Measurements from ENCODE around the gene PACRG. TPM values are rescaled to one million over a fixed set of nuclear protein-coding genes. Genes with fewer than 3 reads are reported as not detected.

PACRG gene
- total RNA-seq, 1 donor from 2014 or later, result 10.5 TPM

- Histone ChIP-seq H3K27ac (replicated peaks) (no peak overlapping the region), H3K4me3 (no peak overlapping the region), H3K9me3 (replicated peaks) (no peaks in the 10 kb centered on the region), H3K4me1 (peaks cover 4% of the 10 kb centered on the region), H3K36me3 (no peaks in the 10 kb centered on the region), H3K27me3 (ENCODE audit: low read depth) (no peaks in the 10 kb centered on the region)
- no peak for DNase-seq
- intact Hi-C loops (cut with micrococcal nuclease), result no loop called here
- TF ChIP-seq, protein P1, sequence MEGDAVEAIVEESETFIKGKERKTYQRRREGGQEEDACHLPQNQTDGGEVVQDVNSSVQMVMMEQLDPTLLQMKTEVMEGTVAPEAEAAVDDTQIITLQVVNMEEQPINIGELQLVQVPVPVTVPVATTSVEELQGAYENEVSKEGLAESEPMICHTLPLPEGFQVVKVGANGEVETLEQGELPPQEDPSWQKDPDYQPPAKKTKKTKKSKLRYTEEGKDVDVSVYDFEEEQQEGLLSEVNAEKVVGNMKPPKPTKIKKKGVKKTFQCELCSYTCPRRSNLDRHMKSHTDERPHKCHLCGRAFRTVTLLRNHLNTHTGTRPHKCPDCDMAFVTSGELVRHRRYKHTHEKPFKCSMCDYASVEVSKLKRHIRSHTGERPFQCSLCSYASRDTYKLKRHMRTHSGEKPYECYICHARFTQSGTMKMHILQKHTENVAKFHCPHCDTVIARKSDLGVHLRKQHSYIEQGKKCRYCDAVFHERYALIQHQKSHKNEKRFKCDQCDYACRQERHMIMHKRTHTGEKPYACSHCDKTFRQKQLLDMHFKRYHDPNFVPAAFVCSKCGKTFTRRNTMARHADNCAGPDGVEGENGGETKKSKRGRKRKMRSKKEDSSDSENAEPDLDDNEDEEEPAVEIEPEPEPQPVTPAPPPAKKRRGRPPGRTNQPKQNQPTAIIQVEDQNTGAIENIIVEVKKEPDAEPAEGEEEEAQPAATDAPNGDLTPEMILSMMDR (IDR thresholded peaks at IDR 0.05; ENCODE audit: borderline replicate concordance), result no peak
Measured at GRCh38 chr6:163133017-163133416, 405.2 kb downstream of the PACRG start.

DNA sequence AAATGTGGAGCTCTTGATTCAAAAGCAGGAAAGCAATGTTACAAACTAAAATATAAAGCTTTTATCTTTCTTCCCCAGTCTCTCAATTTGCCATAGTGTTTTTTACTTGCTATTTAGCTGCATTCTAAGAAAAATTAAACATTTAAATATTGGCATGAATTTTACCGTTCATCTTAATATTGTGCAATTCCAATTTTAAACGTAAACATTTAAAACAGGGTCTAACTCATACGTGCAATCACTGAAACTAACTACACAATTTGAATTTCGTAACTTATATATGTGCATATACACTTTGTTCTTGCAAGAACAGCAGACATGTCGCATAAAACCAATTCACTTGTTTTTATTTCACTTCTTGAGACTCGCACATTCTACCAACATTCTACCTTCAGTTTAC is 405.9 kb downstream of the PACRG start:
- intact Hi-C loops (cut with micrococcal nuclease), result no loop called here
- H3K36me3 ChIP-seq, result no peaks in the 10 kb centered on the region

DNA sequence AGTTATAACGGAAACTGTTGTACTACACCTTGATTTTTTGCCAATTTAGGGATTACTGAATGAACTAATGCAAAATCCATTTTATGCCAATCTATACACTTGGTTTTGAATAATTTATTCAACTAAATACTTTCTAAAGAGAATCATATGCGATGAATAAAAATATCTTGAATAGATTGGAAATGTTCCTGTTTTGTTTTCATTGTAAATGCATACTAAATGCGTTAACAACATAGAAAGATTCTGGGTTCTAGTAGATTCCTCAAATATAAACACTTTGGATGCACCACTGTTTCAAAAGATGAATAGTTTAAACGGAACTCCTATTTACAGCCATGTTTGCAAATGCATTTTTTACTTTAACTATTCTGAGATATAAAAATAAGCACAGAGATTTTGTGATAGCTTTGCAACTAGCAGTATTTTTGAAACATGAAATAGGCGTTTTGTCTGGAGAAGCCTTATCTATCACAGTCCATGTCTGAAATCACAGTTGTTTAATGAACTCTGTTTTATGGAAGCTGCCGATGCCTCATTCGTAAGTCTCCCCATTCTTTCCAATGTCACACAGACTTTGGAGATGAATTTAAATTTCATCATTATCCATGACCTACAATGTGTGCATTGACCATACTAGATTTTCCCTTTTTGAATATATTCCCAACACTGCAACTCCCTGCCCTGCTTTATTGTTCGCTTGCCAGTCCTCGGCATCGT is 409.1 kb downstream of the PACRG start:
- Histone ChIP-seq H3K36me3 (no peaks in the 10 kb centered on the region), H3K27ac (replicated peaks) (no peak overlapping the region), H3K9me3 (replicated peaks) (no peaks in the 10 kb centered on the region), H3K4me3 (no peak overlapping the region), H3K27me3 (ENCODE audit: low read depth) (no peaks in the 10 kb centered on the region), H3K4me1 (no peaks in the 10 kb centered on the region)
- intact Hi-C loops (cut with micrococcal nuclease), result no loop called here
- TF ChIP-seq, protein P1 (IDR thresholded peaks at IDR 0.05; ENCODE audit: borderline replicate concordance), result no peak
- no peak for DNase-seq

More for the DNA sequence above, 405.9 kb downstream of the PACRG start:
- Histone ChIP-seq H3K4me3 (no peak overlapping the region), H3K27ac (replicated peaks) (no peak overlapping the region), H3K4me1 (no peaks in the 10 kb centered on the region), H3K9me3 (replicated peaks) (no peaks in the 10 kb centered on the region), H3K27me3 (ENCODE audit: low read depth) (no peaks in the 10 kb centered on the region)
- TF ChIP-seq, protein P1 (IDR thresholded peaks at IDR 0.05; ENCODE audit: borderline replicate concordance), result no peak
- no peak for DNase-seq

DNA sequence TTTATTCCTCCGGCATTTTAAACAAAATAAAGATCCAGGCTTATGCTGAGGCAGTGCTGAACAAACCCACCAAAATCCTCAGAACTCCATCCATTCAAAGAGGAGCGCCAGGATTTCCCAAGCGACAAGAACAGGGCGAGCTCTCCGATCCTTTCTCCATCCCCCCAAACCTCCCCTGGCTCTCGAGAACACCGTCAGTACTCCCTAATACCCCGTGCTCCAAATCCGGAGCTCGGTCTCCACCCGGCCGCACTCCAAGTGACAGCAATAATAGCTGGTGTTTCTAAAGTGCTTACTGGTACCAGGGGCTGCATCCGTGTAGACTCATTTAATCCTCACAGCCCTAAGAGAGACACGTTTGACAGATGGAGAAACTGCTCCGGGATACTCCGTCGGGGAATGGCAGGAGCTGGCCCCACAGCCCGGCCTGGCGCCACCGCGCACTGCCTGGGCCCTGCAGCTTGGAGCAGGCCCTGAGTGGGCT is 409.7 kb downstream of the PACRG start:
- Histone ChIP-seq H3K27me3 (ENCODE audit: low read depth) (no peaks in the 10 kb centered on the region), H3K4me1 (no peaks in the 10 kb centered on the region), H3K36me3 (no peaks in the 10 kb centered on the region), H3K4me3 (no peak overlapping the region), H3K9me3 (replicated peaks) (no peaks in the 10 kb centered on the region), H3K27ac (replicated peaks) (no peak overlapping the region)
- DNase-seq, result no peak
- intact Hi-C loops (cut with micrococcal nuclease), result no loop called here
- TF ChIP-seq, protein P1 (IDR thresholded peaks at IDR 0.05; ENCODE audit: borderline replicate concordance), result no peak

- H3K36me3 ChIP-seq, result no peaks in the 10 kb centered on the region
- TF ChIP-seq, protein P1 (IDR thresholded peaks at IDR 0.05; ENCODE audit: borderline replicate concordance), result no peak
- DNase-seq, result no peak
- H3K4me3 ChIP-seq, result no peak overlapping the region
- no peak overlapping the region for H3K27ac ChIP-seq (replicated peaks)
- intact Hi-C loops (cut with micrococcal nuclease), result no loop called here
- no peaks in the 10 kb centered on the region for H3K9me3 ChIP-seq (replicated peaks)
- peaks cover 4% of the 10 kb centered on the region for H3K27me3 ChIP-seq (ENCODE audit: low read depth)
- H3K4me1 ChIP-seq, result no peaks in the 10 kb centered on the region
Measured at GRCh38 chr6:163146036-163146435, 418.3 kb downstream of the PACRG start.
